ENCODE measurements around the gene PTPRM. TPM values are rescaled to one million over a fixed set of nuclear protein-coding genes. Genes with fewer than 3 reads are reported as not detected.

Gene PTPRM
- total RNA-seq, 4 donors from 2014 or later: 81.5 to 98.9 (median 86.8) TPM

- no peak for ATAC-seq
- H3K36me3 ChIP-seq: peaks cover 0 to 5% of the 10 kb centered on the region in 2 donors
- no peaks in the 10 kb centered on the region for H3K27me3 ChIP-seq
- 88 to 92% methylated on average over 1 of the region's 1 CpG for WGBS, 2 donors (ENCODE audit: low coverage in 1 of 2)
- no peaks in the 10 kb centered on the region for H3K9me3 ChIP-seq
- no peak overlapping the region for H3K4me3 ChIP-seq
- H3K4me1 ChIP-seq: peaks cover 0 to 22% (median 6%) of the 10 kb centered on the region in 3 donors
- TF ChIP-seq POLR2A (IDR thresholded peaks at IDR 0.05): no peak
- no peak for TF ChIP-seq POLR2AphosphoS5 (IDR thresholded peaks at IDR 0.05)
- TF ChIP-seq CTCF (IDR thresholded peaks at IDR 0.05): no peak
- TF ChIP-seq EP300 (IDR thresholded peaks at IDR 0.05): no peak
- no peak overlapping the region for H3K27ac ChIP-seq
These were observed 91.6 kb downstream of the PTPRM start for GRCh38 chr18:7658701-7659100.

- 80 to 81% methylated on average over 1 of the region's 1 CpG for WGBS, 2 donors (ENCODE audit: low coverage in 1 of 2)
- H3K36me3 ChIP-seq: peaks cover 0 to 5% of the 10 kb centered on the region in 2 donors
- no peak for ATAC-seq
- H3K27me3 ChIP-seq: no peaks in the 10 kb centered on the region
- H3K27ac ChIP-seq: no peak overlapping the region
- H3K4me3 ChIP-seq: no peak overlapping the region
- H3K4me1 ChIP-seq: peaks cover 0 to 18% (median 6%) of the 10 kb centered on the region in 3 donors
- TF ChIP-seq POLR2AphosphoS5 (IDR thresholded peaks at IDR 0.05) (no peak), CTCF (IDR thresholded peaks at IDR 0.05) (no peak), POLR2A (IDR thresholded peaks at IDR 0.05) (no peak), EP300 (IDR thresholded peaks at IDR 0.05) (no peak)
- H3K9me3 ChIP-seq: no peaks in the 10 kb centered on the region
These were observed 94.1 kb downstream of the PTPRM start for GRCh38 chr18:7661207-7661606.

- peaks cover 0 to 5% of the 10 kb centered on the region in 2 donors for H3K36me3 ChIP-seq
- no peak for ATAC-seq
- no peak overlapping the region for H3K27ac ChIP-seq
- no CpG with 5 or more reads among the region's 2 CpGs for WGBS, 2 donors (ENCODE audit: low coverage in 1 of 2)
- H3K4me1 ChIP-seq: peaks cover 0 to 2% (median under 1%) of the 10 kb centered on the region in 3 donors
- no peak overlapping the region for H3K4me3 ChIP-seq
- TF ChIP-seq POLR2AphosphoS5 (IDR thresholded peaks at IDR 0.05) (no peak), EP300 (IDR thresholded peaks at IDR 0.05) (no peak), CTCF (IDR thresholded peaks at IDR 0.05) (no peak), POLR2A (IDR thresholded peaks at IDR 0.05) (no peak)
- no peaks in the 10 kb centered on the region for H3K27me3 ChIP-seq
- no peaks in the 10 kb centered on the region for H3K9me3 ChIP-seq
These were observed 95.8 kb downstream of the PTPRM start for GRCh38 chr18:7662866-7663265.

- 83 to 92% methylated on average over 5 to 8 of the region's 11 CpGs for WGBS, 2 donors (ENCODE audit: low coverage in 1 of 2)
- Histone ChIP-seq H3K27ac (no peak overlapping the region), H3K27me3 (no peaks in the 10 kb centered on the region), H3K4me1 (no peaks in the 10 kb centered on the region), H3K9me3 (no peaks in the 10 kb centered on the region), H3K36me3 (peaks cover 0 to 5% of the 10 kb centered on the region in 2 donors), H3K4me3 (no peak overlapping the region)
- TF ChIP-seq POLR2AphosphoS5 (IDR thresholded peaks at IDR 0.05): no peak
- no peak for TF ChIP-seq CTCF (IDR thresholded peaks at IDR 0.05)
- no peak for TF ChIP-seq EP300 (IDR thresholded peaks at IDR 0.05)
- no peak for TF ChIP-seq POLR2A (IDR thresholded peaks at IDR 0.05)
- no peak for ATAC-seq
These were observed 96.5 kb downstream of the PTPRM start for GRCh38 chr18:7663366-7664312.

All from gastroesophageal sphincter (tissue), 4 donors.